ENCODE results near the gene FUS. TPM values are rescaled to one million over a fixed set of nuclear protein-coding genes. Genes with fewer than 3 reads are reported as not detected.

The FUS gene
- total and polyA plus RNA-seq, 2 donors (not counting 3 experiments of a cell fraction or from before 2014, with no cell fraction given), result 307 to 569 TPM

- H3K9ac ChIP-seq (replicated peaks; ENCODE audit: extremely low read depth, insufficient read depth, low read length), result no peak overlapping the region
- no peaks in the 10 kb centered on the region for H3K79me2 ChIP-seq (ENCODE audit: control insufficient read depth, insufficient read depth, low read length)
- intact Hi-C loops (cut with micrococcal nuclease) (no loop called here), dilution Hi-C loops (cut with MboI; ENCODE audit: extremely low pct_ligation_motif_present, low sequenced_read_pairs) (no loop called here)
- H3K27me3 ChIP-seq (ENCODE audit: control insufficient read depth in 2 of 2, insufficient read depth in 2 of 2, low read length in 2 of 2), result no peaks in the 10 kb centered on the region
- H3K36me3 ChIP-seq (ENCODE audit: control insufficient read depth in 2 of 2, extremely low read depth in 1 of 2, insufficient read depth in 2 of 2, low read length in 2 of 2), result peaks cover 0 to 11% of the 10 kb centered on the region in 2 experiments
- no peak overlapping the region for H3K4me3 ChIP-seq (replicated peaks in 1 of 3; ENCODE audit: insufficient read depth in 1 of 3, low read depth in 1 of 3, low read length in 3 of 3)
- CTCF ChIA-PET, result interaction anchor here (1.4 to 2.2 kb wide), 2 partner anchors 12 to 14 kb away, joined by 5 to 13 read pairs; no protein-coding TSS in a partner anchor
- no peak for FAIRE-seq
- H3K27ac ChIP-seq (ENCODE audit: insufficient read depth, low read depth, low read length), result no peak overlapping the region
- no peaks in the 10 kb centered on the region for H4K20me1 ChIP-seq (replicated peaks; ENCODE audit: control insufficient read depth, extremely low read depth, insufficient read depth, low read length)
- H3K4me1 ChIP-seq (ENCODE audit: control insufficient read depth, extremely low read depth, insufficient read depth, low read length), result no peaks in the 10 kb centered on the region
- H3K9me1 ChIP-seq (replicated peaks; ENCODE audit: control insufficient read depth, extremely low read depth, insufficient read depth, low read length), result no peaks in the 10 kb centered on the region
- H2AFZ ChIP-seq (ENCODE audit: low read depth, low read length), result no peak overlapping the region
- no TSS peak for BruUV-seq (replicated peaks)
- no peak overlapping the region for H3K4me2 ChIP-seq (ENCODE audit: insufficient read depth, low read length)
- H3K9me3 ChIP-seq (replicated peaks; ENCODE audit: control insufficient read depth, insufficient read depth, low read length), result no peaks in the 10 kb centered on the region
- POLR2A ChIA-PET, result no interaction called here
- TF ChIP-seq CTCF (IDR thresholded peaks at IDR 0.05; ENCODE audit: extremely low read depth in 1 of 2, insufficient read depth in 1 of 2, low read depth in 1 of 2, low read length in 2 of 2), result no peak
- TF ChIP-seq POLR2A (IDR thresholded peaks at IDR 0.05; ENCODE audit: low read depth, low read length), result no peak
- TF ChIP-seq FOS (IDR thresholded peaks at IDR 0.05; ENCODE audit: borderline replicate concordance, insufficient read depth, low read length), result no peak
- no peak for TF ChIP-seq GATA2 (IDR thresholded peaks at IDR 0.05; ENCODE audit: insufficient read depth, insufficient read length, low read depth, low read length)
- TF ChIP-seq JUN (IDR thresholded peaks at IDR 0.05; ENCODE audit: borderline replicate concordance, insufficient read depth, insufficient read length, low read depth), result no peak
- no peak for TF ChIP-seq MYC (IDR thresholded peaks at IDR 0.05; ENCODE audit: low read depth, low read length)
- TF ChIP-seq POLR2AphosphoS5 (IDR thresholded peaks at IDR 0.05; ENCODE audit: insufficient read depth, low read depth, low read length), result no peak
- no peak for TF ChIP-seq MAX (IDR thresholded peaks at IDR 0.05; ENCODE audit: insufficient read depth, insufficient read length)
- TF ChIP-seq EZH2 (IDR thresholded peaks at IDR 0.05; ENCODE audit: borderline replicate concordance, low read depth, low read length, severe bottlenecking), result no peak
- no peak for DNase-seq (ENCODE audit: low read depth, low spot score)
Observed at GRCh38 chr16:31130336-31130891, 49.5 kb upstream of the FUS start.
